ENCODE data around the gene RYR2.
"Not testable (repeated sequence)": the region's sequence is repeated elsewhere in the genome, so short reads cannot be mapped to it uniquely, and the experiment has no call there.

The RYR2 gene

DNA sequence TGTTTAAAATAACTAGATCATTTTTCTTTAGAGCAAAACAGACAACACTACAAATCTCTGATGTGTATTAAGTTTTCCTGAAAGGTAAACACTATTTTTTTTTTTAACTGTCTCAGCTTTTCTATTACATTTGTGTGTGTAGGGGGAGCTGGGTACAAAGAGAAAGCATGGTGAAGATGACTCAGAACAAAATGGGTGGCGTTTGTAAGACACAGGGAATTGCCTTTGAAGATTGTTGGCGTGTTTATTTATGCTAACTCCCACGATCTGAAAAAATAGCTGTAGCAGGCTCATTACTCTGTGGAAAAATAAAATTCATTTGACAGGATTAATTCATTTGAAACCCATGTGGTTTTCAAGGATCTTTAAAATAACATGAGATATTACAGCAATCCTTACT is 285.1 kb downstream of the RYR2 start:
- DNase-seq (ENCODE audit: low read depth in 2 of 2, low spot score in 1 of 2) = no peak

DNA sequence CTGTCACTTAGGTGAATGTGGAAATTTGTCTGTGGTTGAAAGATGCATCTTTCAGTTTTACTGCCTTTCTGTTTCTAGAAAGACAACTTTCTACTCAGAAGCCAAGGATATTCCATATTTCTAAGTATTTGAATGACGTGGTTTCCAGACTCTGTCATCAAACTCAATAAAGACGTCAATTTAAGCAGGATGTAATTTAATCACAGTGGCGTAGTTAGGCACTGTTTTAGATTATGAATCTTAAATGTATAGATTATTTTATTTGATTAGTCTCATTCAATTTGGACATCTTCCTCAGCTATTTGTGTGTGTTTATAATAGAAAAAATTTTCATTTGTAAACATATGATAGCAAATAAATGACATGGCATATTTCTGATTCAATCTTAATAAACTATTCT is 298.9 kb downstream of the RYR2 start:
- DNase-seq (ENCODE audit: low read depth in 2 of 2, low spot score in 1 of 2) = no peak

GRCh38 chr1:237341391-237341790 is 299.4 kb downstream of the RYR2 start:
- DNase-seq (ENCODE audit: low read depth in 2 of 2, low spot score in 1 of 2) = no peak

GRCh38 chr1:237342730-237343129 is 300.7 kb downstream of the RYR2 start:
- DNase-seq (ENCODE audit: low read depth in 2 of 2, low spot score in 1 of 2) = no peak

DNA sequence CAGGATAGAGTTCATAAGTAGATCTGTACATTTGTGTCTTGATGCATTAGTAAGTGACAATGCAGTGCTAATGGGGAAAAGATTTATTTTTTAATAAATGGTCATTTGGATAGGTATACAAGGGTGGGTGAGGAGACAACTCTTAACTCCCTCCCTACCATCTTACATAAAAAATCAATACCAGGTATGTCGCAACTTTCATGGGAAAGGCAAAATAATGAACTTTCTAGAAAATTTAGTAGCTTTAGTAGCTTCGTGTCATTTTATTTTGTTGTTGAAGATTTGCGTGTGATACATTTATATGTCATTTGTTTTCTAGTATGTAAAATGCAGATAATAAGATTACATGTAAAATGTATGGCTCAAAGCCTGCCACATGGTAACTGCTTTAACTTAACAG is 310.8 kb downstream of the RYR2 start:
- no peak for DNase-seq (ENCODE audit: low read depth in 2 of 2, low spot score in 1 of 2)

DNA sequence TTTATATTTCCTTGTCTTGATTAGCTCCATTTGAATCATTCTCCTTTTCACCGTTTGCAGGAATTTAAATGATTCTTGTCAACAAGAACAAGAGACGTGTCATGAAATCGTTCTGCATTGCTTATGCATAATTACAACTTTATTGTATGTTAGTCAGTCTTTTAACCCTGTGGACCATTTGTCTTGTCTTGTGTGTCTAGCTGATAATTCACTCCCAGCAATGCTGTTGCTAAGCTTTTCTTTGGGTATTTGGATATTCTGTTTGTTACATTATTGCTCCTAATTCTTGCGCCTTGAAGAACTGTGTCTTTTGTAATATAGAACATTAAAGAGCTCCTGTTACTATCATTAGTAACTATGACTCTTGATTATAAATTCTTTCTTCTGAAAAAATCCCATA is 311.9 kb downstream of the RYR2 start:
- DNase-seq (ENCODE audit: low read depth in 2 of 2, low spot score in 1 of 2) = no peak

DNA sequence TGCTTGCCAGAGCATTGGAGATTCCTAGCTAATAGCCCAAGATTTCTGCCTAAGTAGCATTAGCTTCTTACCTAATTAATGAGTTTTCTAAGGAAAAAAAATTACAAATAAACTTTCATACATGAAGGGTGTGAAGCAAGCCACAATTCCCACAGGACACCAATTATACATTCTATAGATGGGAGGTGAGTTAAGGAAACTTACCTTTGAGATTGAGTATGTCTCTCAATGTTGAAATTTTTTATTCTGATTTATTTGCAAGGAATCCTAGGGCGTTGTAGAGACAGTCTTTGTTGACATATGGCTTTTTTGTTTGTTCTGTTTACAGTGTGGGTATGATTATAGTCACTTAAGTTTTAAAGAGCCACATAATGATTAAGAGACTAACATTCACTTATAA is 313.0 kb downstream of the RYR2 start:
- no peak for DNase-seq (ENCODE audit: low read depth in 2 of 2, low spot score in 1 of 2)

DNA sequence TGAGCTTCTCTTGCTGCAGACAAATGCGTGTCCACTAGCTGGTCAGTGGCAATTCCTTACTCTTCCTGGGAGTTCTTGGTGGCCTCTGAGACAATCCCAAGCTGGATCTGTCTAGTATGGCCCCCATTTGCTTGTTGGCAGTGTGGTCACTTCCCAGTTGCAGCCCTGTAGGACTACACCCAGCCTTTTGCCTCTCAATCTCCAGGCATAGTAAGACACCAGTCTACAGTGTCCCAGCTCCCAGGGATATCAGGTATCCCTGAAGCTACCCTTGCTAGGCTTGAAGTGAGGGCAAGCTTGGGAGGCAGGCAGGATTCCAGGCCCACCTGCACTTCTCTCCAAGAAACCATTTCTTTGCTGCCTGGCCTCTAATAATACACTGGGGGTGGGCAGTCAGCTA is 316.6 kb downstream of the RYR2 start:
- DNase-seq (ENCODE audit: low read depth in 2 of 2, low spot score in 1 of 2) = no peak

GRCh38 chr1:237367758-237368157 is 325.8 kb downstream of the RYR2 start:
- no peak for DNase-seq (ENCODE audit: low read depth in 2 of 2, low spot score in 1 of 2)

GRCh38 chr1:237371477-237371876 is 329.5 kb downstream of the RYR2 start:
- not testable (repeated sequence) for DNase-seq (ENCODE audit: low read depth in 2 of 2, low spot score in 1 of 2)

DNA sequence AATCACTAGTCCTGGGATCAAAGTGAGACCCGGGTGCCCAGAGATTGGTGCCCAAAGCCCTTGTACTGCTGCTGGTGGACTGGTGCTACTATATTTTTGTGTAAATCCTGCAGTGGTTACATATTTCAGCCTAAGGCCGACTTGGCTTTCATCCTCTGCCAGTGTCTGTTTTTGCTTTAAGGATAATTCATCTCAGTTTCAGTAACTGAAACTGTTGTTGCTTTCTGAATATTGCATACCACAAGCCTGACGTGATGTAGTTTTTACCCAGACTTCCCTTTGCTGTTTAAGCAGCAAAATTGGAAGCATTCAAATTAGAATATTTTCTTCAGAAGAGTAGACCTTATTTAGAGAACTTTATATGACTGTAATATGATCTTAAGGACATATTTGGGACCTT is 341.8 kb downstream of the RYR2 start:
- DNase-seq (ENCODE audit: low read depth in 2 of 2, low spot score in 1 of 2) = no peak

GRCh38 chr1:237384213-237384612 is 342.2 kb downstream of the RYR2 start:
- DNase-seq (ENCODE audit: low read depth in 2 of 2, low spot score in 1 of 2) = no peak

DNA sequence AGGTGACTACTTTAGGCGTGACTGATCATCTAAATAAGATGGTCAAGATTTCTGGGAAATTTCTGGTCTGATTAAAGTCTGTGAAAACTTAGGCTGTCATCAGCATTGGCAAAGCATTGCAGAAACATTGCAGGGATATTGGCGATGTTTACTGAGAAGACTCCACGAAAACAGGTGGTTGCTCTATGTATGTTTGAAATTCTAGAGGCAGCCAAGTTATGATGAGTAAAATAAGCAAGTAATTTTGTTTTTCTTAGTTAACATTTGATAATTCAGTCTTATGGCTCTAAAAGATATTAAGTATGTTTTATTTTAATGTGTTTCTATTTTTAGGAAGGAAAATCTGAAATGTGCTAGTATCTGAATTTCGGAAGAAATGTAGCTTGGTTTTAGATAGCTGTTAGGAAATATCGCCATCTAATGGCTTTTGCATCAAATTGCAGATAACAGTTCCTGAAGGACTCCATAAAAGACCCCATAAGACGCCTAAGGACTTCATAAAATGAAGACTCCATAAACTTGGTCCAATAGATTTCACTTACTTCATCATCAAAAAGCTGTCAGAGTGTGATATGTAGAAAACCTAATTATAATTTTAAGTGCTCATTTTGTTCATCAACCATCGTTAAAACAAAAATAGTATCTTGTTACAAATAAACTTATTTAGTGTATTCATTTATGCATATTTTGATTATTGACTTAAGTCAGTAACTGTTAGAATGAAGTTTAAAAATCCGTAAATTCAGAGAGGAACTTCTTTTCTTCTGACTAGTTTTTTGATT is 344.6 kb downstream of the RYR2 start:
- DNase-seq (ENCODE audit: low read depth in 2 of 2, low spot score in 1 of 2) = no peak

- no peak for DNase-seq (ENCODE audit: low read depth in 2 of 2, low spot score in 1 of 2)
Observed at GRCh38 chr1:237387144-237387505, 345.1 kb downstream of the RYR2 start.

GRCh38 chr1:237390823-237391222 is 348.8 kb downstream of the RYR2 start:
- no peak for DNase-seq (ENCODE audit: low read depth in 2 of 2, low spot score in 1 of 2)

DNA sequence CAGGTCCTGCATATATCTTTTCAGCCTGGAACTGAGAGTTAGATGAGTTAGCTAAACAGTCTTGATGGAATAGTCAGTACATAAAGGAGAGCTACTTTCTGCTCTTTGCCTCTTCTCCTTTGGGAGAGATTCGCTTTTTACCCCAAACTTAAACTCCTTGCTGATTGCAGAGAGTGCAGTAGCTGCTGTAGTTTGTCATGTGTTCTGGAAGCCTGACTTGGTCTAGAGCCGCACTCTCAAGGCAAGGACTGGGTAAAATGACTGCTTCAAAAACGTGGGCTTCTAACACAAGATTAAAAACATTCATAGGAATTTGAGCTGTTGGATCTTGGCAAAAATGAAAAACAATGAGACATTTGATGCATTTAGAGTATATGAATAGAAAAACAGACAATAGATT is 351.6 kb downstream of the RYR2 start:
- no peak for DNase-seq (ENCODE audit: low read depth in 2 of 2, low spot score in 1 of 2)

GRCh38 chr1:237394281-237394680 is 352.3 kb downstream of the RYR2 start:
- DNase-seq (ENCODE audit: low read depth in 2 of 2, low spot score in 1 of 2) = no peak

GRCh38 chr1:237396426-237396825 is 354.4 kb downstream of the RYR2 start:
- no peak for DNase-seq (ENCODE audit: low read depth in 2 of 2, low spot score in 1 of 2)

GRCh38 chr1:237398751-237399150 is 356.8 kb downstream of the RYR2 start:
- no peak for DNase-seq (ENCODE audit: low read depth in 2 of 2, low spot score in 1 of 2)

DNA sequence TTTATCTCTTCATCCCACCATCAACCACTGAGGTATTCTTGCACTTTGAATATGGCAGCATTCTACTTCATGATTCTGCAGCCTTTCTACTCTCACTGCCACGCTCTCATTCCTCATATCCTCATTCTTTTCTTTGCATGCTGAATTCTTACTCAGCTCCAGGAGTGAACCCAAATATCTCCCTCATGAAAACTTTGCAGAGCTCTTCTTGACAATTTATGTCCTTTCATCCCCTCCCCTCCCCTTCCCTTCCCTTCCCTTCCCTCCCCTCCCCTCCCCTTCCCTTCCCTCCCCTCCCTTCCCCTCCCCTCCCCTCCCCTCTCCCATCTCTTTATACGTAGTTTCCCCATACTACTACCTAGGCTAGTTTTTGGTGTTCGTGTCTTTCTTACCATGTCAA is 363.9 kb downstream of the RYR2 start:
- no peak for DNase-seq (ENCODE audit: low read depth in 2 of 2, low spot score in 1 of 2)

DNA sequence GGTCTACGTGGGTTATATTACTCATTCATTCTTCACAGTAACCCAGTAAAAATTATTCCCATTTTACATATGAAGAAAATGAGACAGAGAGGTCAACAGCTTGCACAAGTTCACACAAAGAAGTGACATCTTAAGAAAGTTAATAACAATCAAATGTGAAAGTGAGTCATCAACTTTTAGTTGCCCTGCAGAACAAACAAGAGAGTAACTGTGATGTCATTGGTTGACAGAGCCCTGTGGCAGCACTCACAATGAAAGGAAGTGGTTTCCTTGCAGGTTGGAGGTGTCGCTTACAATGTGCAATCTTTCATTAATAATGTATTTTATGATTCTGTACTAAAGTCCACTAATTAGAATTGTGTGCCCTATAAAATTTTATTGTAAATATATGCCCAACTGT is 369.6 kb downstream of the RYR2 start:
- DNase-seq (ENCODE audit: low read depth in 2 of 2, low spot score in 1 of 2) = no peak

- no peak for DNase-seq (ENCODE audit: low read depth in 2 of 2, low spot score in 1 of 2)
Observed at GRCh38 chr1:237416924-237417655, 375.1 kb downstream of the RYR2 start.

DNA sequence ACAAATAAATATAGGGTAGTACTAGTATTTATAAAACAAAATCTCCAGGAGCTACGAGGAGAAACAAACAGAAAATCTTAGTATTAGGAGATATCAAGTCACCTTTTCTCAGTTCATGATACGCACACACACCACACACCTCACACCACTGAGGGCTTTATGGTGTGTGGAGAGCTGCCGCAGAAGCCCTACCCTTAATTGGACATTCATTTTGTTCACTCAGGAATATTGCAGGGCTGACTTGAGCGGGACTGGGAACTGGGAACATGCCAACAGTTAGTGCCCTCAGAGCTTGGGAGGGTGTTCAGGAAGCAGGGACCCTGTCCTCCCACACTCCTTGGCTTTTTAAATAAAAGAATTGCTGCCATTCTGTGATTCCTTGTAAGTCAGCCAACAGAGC is 386.8 kb downstream of the RYR2 start:
- no peak for DNase-seq (ENCODE audit: low read depth in 2 of 2, low spot score in 1 of 2)

Data from stimulated activated CD8-positive, alpha-beta memory T cell treated with anti-CD3 and anti-CD28 coated beads, Interleukin-4, amount 100 ng/mL, for 1 hour (primary cell).